ENCODE measurements around the gene UPK3A.
"Not testable (repeated sequence)": the region's sequence is repeated elsewhere in the genome, so short reads cannot be mapped to it uniquely, and the experiment has no call there.

The UPK3A gene

DNA sequence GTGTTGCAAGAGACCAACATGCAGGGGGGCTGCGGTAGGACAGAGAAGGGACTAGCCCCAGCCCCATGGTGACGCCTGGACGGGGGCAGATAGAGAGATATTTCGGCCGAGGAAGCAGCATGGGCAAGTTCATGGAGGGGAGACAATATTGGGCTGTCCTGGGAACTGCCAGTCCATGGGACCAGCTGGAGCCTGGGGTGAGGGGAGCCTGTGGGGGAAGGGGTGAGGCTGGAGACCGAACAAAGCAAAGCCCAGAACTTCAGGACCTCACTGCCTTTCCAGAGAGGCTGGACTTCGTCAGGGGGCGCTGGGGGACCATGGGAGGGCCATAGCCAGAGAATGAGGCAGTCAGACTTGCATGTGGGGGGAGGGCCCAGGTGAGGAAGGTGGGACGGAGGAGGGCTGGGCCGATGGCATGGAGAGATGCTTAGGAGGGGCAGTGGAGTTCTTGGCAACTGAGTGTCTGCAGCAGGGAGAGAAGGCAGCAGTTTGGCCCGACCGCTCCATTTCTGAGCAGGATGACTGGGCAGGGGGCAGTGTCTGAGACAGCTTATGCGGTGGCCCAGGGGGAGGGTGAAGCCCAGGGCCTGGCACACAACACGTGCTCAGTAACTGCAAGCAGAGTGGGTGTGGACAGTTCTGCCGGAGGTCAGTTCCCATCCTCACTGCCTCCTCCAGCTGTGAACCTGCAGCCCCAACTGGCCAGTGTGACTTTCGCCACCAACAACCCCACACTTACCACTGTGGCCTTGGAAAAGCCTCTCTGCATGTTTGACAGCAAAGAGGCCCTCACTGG, 712 bp downstream of the UPK3A start:
- no peak for DNase-seq

DNA sequence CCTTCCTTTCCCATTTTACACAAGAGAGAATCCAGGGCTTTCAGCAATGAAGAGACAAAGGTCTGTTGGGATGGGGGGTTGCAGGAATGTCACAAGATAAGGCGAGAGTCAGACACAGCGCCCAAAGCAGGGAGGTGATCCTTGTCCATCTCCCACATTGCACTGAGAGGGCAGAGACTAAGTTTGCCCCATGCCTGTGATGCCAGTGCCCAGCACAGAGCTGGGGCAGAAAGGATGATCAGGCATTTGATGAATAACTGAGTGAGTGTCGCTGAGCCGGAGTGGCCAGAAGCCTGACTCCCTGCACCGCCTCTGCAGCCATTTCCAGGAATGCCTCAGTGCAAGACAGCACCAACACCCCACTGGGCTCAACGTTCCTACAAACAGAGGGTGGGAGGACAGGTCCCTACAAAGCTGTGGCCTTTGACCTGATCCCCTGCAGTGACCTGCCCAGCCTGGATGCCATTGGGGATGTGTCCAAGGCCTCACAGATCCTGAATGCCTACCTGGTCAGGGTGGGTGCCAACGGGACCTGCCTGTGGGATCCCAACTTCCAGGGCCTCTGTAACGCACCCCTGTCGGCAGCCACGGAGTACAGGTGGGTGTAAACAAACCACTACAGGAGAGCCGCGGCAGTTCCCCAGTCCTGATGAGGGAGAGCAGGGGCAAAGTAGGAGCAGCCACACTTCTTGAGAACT, 2.3 kb downstream of the UPK3A start:
- DNase-seq, result no peak

- DNase-seq, result no peak
Observed at GRCh38 chr22:45290410-45290936, 5.7 kb downstream of the UPK3A start.

DNA sequence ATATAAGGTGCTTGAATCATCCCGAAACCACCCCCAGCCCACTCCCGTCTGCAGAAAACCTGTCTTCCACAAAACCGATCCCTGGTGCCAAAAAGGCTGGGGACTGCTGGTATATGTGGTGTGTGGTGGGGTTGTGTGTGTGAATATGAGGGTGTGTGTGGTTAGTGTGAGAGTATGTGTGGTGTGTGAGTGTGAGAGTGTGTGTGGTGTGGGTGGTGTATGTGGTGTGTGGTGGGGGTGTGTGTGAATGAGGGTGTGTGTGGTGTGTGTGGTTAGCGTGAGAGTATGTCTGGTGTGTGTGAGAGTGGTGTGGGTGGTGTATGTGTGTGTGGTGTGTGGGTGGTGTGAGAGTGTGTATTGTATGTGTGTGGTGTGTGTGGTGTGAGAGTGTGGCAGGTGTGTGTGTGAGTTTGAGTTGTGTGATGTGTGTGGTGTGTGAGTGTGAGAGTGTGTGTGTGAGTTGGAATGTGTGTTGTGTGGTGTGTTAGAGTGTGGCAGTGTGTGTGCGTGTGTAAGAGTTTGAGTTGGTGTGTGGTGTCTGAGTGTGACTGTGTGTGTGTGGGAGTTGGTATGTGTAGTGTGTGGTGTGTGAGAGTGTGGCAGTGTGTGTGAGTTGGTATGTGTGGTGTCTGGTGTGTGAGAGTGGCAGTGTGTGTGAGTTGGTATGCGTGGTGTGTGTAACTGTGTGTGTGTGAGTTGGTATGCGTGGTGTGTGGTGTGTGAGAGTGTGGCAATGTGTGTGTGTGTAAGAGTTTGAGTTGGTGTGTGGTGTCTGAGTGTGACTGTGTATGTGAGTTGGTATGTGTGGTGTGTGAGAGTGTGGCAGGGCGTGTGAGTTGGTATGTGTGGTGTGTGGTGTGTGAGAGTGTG, 6.5 kb downstream of the UPK3A start:
- no peak for DNase-seq

DNA sequence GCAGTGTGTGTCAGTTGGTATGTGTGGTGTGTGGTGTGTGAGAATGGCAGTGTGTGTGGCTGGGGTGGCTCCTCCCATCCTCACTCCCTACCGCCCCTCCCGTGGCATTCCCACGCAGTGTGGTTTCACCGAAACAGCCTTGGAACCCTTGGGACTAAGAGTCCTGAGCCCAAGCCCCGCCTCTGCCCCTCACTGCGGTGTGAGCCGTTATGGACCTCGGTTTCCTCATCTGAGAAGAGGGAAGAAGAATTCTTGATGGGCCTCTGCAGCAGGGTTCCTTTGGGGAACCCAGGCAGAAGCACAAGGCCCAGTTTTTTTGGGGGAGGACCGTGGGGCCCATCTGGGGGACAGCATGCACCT, 7.2 kb downstream of the UPK3A start:
- no peak for DNase-seq

- DNase-seq, result no peak
Observed at GRCh38 chr22:45292731-45293442, 8.1 kb downstream of the UPK3A start.

GRCh38 chr22:45294030-45294429, 9.3 kb downstream of the UPK3A start:
- DNase-seq, result no peak

DNA sequence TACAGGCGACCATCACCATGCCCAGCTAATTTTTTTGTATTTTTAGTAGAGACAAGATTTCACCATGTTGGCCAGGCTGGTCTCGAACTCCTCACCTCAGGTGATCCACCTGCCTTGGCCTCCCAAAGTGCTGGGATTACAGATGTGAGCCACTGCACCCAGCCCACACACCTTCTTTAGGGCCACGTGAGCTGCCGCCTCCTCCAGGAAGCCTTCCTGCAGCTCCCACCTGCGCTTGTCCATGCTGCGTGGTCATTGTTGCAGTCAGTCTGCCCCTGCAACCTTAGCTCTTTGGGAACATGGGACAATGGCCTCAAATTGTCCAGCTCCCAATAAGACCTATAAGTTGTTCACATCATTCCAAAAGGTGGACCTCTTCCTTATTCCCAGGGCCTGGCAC, 10.3 kb downstream of the UPK3A start:
- DNase-seq, result not testable (repeated sequence)

DNA sequence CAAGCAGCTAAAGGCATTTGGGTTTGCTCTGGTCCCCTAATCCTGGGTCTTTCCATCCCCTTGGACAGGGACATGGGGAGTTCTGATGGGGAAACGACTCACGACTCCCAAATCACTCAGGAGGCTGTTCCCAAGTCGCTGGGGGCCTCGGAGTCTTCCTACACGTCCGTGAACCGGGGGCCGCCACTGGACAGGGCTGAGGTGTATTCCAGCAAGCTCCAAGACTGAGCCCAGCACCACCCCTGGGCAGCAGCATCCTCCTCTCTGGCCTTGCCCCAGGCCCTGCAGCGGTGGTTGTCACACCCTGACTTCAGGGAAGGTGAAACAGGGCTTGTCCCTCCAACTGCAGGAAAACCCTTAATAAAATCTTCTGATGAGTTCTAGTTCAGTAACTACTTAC, 10.7 kb downstream of the UPK3A start:
- no peak for DNase-seq

GRCh38 chr22:45296628-45297297, 12.0 kb downstream of the UPK3A start:
- DNase-seq, result no peak

DNA sequence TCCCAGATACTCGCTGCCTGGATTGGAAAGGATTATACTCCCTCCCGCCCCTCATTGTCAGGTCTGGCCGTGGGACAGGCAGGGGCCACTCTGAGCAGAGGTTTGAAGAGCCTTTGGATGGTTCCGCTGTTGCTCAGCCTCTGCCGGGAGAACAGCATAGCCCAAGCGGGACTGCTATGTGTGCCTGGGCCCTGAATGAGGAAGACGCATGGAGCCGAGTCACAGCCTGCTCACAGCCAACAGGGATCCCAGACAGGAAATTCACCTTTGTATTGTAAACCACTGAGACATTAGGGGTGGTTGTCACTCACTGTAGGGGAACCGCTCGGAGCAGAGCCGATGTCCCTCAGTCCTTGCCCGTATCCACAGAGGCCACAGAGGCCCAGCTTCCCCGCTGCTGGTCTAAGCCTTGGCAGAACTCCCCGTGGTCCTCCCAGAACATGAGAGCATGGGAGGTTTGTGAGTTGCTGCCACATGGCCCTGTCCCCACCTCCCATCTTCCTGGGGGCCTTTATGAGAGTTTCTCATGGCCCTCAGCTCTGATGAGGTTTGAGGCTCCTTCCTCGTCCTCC, 14.3 kb downstream of the UPK3A start:
- DNase-seq, result no peak

DNA sequence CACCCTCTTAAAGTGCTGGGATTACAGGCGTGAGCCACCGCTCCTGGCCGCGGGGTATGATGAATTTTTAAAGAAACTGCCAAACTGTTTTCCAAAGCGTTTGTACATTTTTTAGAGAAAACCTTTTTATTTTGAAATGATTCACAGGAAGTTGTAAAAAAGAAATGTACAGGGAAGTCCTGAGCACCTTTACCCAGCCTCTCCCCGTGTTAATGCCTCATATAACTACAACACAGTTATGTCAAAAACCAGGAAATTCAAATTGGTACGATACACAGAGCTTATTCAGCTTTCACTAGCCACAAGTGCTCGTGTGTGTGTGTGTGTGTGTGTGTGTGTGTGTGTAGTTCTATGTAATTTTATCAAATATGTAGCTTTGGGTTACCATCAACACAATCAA, 18.0 kb downstream of the UPK3A start:
- no peak for DNase-seq

DNA sequence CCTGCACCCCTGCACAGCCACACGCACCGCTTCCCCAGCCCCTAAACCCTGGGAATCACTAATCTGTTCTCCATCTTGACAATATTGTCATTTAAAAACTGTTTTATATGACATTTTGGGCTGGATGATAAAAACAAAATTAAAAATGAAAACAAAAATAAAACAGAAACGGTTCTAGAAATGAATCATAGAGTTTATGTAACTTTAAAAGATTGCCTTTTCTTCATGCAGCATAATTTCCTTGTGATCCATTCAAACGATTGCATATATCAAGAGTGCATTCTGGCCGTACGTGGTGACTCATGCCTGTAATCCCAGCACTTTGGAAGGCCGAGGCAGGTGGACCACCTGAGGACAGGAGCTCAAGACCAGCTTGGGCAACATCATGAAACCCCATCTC, 18.4 kb downstream of the UPK3A start:
- DNase-seq, result no peak

- no peak for DNase-seq
Observed at GRCh38 chr22:45304971-45305370, 20.2 kb downstream of the UPK3A start.

- no peak for DNase-seq
Observed at GRCh38 chr22:45305456-45306075, 20.8 kb downstream of the UPK3A start.

GRCh38 chr22:45306139-45306538, 21.4 kb downstream of the UPK3A start:
- DNase-seq, result no peak

DNA sequence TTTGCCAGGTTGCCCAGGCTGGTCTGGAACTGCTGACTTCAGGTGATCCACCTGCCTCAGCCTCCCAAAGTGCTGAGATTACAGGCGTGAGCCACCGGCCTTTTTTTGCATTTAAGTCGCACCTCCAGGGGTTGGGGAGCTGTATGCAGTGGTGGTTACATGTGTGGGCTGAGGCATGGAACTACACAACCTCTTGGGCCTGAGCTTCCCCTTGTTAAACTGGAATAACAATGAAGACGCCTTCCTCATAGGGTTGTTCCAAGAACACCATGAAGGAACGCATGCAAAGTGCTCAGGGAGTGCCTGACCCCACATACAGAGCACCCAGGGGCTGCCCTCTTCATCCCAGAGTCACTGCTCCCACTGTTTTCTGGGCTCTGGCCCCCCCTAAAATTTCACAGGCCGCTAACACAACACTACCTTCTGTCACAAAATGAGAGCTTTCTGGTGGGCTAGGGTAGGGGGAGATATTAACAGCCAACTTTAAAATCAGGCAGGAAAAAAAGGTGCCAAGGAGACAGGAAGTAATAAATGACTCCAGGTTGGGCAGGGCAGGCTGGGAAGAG, 23.7 kb downstream of the UPK3A start:
- no peak for DNase-seq

DNA sequence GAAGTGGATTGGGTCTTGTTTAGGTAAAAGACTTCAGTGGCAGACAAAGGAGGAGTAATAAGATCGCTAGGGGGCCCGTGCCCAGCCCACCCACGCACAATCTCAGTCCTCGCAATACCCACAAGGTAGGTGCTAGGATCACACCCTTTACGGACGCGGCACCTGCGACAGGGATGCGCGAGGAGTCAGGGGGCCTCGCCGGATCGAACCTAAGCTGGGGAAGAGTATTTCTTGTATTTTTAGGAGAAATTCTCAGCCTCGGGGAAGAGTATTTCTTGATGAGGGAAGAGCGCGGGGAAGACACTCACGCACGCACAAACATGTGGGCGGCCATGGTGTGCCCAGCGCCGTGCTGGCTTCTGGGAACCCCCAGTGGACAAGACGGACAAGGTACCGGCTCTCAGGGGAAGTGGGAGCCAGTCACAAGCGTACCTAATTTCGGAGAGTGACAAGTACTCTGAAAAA, 24.2 kb downstream of the UPK3A start:
- no peak for DNase-seq

DNA sequence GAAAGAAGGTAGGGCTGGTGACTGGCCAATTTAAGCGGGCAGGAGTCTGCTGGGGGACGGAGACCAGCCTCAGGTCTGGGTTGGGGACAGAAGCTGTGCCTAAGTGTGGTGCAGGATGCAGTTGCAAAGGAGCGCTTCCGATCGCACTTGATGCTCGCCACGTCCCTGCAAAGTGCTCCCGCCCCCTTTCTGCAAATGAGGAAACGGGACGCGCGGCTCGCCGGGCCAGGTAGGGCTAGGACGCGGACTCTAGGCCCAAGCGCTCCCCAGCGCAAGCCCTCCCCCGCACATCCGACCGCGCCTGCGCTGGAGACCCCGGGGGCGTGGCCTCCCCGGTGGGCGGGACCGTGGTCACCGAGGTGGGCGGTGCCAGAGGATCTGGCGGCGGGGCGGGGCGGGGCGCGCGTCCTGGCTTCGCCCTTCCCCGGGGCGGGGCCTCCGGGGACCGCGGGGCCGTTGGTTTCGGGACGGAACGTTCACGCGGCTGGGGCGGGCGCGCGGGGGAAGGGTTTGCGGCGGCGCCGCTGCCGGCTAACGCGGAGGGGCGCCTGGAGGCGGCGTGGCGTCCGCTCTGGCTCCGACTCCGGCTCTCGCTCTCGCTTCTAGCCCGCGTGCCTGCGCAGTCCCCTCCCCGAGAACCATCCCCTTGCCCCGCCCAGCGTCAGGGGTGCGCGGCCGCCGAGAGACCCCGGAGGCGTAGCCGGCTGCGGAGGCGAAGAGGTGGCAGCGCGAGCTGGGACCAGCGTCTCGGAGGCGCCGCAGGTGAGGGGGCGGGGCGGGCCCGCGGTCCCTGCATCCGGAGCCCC, 24.9 kb downstream of the UPK3A start, which contains the start of gene FAM118A:
TSS of gene FAM118A (plus strand) at position 513 of the 806 bp plus-strand sequence. CDS start 12,446 bp downstream, outside the sequence.
- peak; percentile 100 for DNase-seq
